Ramos (cell line): Measurements from ENCODE around the gene THY1.
"Not testable (repeated sequence)": the region's sequence is repeated elsewhere in the genome, so short reads cannot be mapped to it uniquely, and the experiment has no call there.

Experiments used
- in situ Hi-C: fragments of 300-500 bp; cut with MboI; formaldehyde crosslinking; loops from one replicate; pipeline ENCODE4 v1.14.3; 2022; ENCODE audit warnings: low sequenced_read_pairs; ENCODE audit not compliant: unreplicated experiment

The THY1 gene

DNA sequence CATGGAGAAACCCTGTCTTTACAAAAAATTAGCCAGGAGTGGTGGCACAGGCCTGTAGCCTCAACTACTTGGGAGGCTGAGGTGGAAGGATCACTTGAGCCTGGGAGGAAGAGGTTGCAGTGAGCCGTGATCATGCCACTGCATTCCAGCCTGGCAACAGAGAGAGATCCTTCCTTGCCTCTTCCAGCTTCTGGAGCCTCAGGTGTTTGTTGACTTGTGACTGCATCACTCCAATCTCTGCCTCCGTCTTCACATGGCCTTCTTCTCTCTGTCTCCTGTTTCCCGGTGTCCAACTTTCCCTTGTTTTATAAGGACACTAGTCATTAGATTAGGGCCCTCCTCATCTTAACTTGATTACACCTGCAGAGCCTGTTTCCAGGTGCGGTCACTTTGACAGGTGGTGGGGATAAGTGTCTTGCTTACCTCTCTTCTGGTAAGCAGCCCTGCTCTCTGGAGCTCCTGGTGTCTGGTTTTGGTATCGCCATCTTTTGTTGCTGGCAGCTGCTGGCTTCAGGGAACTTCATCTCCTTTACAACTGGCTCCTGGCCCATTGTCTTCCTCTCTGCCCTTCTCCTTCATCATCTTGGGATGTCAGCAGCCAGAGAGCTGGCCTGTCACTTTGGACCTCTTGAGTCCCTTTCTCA is 33.2 kb downstream of the THY1 start:
- in situ Hi-C loops: no loop called here

DNA sequence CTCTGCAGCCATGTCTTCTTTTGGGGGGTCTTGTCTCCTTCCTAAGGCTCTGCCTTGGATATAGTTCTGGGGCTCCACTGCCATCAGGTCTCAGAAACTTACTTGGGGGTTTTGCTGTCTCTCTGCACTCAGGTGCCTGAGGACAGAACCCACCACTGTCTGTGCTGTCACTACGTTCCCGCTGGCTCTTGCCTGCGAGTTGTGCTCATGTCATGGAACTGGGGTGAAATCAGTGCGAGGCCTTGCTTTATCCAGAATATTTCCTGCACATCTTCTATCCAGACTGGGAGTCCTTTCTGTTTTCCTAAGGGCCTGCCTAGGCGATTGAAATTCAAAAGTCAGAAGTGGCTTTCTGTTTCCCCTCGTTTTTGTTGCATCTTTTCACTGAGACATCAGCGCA is 34.9 kb downstream of the THY1 start:
- in situ Hi-C loops: no loop called here

DNA sequence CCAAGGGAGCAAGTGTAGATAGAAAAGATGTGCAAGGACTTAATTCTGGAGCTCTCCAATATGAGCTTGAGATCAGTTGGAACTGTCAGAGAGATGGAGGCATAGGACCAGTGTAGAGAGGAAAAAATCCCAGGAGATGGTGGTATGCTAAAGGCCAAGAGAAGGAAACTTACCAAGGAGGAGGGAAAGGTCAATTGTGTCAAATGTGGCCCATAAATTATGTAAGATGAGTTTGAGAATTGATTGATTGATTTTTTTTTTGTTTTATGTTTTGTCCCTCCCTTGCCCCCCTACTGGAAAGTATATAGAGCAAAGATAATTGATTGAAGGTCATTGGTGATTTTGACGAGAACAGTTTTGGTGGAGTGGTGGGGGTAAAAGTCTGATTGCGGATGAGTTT is 38.6 kb downstream of the THY1 start:
- in situ Hi-C loops: no loop called here

DNA sequence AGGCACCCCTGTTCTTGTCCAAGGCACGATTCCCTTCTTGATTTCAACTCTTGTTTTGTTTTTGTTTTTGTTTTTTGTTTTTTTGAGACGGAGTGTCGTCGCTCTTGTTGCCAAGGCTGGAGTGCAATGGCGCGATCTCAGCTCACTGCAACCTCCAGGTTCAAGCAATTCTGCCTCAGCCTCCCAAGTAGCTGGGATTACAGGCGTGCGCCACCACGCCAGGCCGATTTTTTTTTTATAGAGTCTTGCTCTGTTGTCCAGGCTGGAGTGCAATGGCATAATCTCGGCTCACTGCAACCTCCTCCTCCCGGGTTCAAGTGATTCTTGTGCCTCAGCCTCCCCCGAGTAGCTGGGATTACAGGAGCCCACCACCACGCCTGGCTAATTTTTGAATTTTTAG is 40.5 kb downstream of the THY1 start:
- in situ Hi-C loops: not testable (repeated sequence)

DNA sequence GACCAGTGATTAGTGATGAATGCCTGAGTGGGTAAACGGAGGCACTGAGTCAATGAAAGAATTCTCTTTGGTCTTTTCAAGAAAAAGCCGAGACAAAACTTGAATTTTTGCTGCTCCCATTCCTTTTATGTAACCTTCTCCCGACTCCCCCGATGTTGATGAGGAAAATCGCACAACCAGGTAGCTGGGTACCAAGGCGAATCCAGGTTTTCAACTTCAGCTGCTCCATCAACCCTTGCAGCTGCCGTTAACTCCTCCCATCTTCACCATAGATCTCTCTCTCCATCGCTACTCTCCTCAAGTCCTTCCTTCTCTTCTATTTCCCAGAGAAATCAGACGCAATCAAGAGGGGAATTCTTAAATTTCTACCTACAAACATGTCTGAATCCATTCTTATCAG is 40.9 kb downstream of the THY1 start:
- in situ Hi-C loops: no loop called here

DNA sequence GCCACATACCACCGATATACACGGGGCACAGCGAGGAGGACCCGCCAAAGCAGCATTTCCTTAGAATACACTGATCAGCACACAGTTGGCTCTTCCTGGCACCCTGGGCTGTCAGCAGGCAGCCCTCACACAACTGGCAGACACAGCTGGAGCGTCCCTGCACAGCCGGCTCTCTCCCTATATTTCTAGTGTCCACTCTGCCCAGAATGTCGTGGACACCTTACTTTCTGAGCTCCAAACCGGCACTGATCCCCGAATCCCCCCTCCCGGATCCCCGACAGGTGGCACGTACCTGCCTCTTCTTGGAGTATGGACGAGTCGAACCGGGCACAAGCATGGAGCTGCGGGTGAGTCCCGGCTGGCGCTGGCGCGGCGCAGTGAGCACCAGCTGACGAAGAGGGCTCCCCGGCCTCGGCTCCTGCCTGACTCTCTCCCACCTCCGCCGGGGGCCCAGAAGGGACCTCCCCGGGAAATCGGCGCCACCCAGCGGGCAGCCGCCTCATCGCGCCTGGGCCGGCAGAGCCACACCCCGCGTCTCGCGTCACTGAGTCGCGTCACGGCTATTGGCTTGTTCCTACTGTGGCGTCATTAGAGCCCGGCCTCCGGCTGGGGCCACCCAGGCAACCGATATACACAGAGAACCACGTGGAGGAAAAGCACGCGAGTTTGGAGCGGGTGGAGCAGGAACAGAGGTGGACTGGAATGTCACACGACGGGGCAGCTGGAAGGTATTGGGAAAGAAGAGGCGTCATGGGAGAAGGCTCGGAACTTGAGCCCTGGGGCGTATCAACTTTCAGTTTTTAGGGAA is 41.6 kb downstream of the THY1 start, which contains the start of gene USP2:
TSS of gene USP2 (minus strand) at position 510 of the 808 bp plus-strand sequence. CDS start 8,210 bp downstream, outside the sequence.
- in situ Hi-C loops: no loop called here

DNA sequence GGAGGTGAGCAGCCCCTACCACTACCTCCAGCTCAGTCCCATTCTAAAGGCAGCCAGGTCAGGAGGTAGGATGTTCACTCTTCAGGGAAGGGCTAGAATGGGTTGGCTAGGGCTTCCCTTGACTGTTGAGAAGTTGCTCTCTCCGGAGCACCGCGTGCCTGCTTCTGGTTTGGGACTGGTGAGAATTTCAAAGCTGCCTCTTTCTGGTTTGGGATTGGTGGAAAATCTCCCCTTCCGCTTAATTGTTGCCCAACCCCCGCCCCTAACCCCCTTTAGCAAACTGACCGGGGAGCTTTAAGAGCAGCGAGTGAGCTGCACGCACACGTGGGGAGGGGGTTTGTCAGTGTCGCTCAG is 42.2 kb downstream of the THY1 start:
- in situ Hi-C loops: no loop called here

DNA sequence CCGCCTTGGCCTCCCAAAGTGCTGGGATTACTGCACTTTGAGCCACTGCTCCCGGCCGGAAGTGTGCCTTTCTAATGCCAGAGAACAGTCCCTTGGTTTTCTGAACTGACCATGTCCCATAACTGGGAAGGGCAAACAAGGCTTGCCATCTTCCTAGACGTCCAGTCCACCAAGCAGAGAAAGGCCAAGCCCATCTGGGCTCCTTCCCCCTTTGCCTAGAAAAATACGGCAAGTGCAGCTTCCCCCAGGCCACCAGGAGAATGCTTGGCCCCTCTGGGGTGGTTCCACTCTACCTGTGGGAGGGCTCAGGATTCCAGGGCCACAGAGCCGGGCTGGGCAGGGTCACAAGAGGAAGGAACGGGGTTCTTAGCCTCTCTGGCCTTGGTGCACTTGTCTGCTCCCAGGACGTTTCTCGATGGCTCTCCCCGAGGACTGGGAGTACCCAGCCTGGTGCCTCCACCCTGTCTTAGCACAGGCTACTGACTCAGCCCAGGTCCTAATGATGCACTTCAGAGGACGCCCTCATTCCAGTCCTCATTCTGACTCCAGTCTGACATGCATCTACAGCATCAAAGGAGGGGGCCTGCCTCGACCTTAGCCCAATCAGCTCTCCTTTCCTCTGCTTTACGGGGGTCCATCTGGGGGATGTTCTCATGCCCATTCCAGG is 42.7 kb downstream of the THY1 start:
- in situ Hi-C loops: no loop called here

DNA sequence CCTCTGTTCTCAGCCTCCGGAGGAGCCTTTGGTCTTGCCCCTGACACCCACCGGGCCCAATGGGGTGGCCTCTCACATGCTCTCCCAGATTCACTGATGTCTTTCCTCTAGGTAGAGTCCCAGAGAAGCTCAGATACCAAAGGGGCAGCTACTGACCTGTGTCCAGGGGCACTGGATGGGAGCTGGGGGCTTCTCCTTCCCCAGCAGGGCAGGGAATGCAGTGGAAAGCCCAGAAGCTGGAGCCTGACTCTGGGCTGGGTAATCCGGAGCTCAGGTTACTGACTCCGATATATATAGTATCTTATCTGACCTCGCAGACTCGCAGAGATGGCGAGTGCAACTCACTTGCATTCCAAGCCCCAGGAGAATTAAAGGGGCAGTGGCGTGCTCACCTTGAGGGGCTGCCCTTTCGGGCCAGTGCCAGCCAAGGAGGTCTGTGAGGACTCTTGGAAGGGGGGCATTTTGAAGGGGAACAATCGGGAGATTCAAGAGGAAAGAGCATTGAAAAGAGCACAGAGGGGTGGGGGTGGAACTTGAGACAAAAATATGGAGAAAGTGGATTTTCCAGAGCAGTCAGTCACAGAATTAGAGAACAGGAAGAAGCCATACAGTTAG is 44.0 kb downstream of the THY1 start:
- in situ Hi-C loops: no loop called here

DNA sequence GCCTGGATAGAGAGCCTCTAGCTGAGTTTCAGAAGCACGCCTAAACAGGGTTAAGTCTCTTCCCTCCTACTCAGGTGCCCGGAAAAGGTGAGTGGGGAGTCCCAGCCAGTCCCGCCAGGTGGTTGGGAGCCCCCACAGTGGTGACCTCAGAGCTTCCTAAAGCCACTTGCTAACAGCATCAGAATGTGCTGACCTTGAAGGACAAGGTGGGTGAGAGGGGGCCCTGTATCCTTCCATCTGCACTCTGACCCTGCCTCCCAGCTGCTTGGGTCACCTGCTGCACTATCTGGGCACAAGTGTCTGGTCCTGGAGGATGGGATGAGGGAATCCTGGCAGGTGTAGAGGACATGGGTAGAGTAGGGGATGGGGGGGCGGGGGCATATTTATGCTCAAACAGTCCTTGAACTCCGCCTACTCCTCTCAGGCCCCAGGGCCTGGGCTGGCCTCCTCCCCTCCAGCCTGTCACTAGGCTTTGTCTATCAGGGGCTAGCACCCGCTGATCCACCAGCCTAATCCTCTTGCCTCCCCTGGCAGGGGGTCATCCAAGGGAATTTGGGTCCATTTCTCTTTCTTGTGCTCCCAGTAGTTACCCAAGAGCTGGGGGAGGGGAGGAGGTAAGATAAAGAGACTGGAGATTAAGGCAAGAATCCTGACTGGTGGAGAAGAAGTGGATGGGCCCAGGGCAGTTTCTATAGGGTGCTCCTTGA is 44.9 kb downstream of the THY1 start:
- in situ Hi-C loops: no loop called here

DNA sequence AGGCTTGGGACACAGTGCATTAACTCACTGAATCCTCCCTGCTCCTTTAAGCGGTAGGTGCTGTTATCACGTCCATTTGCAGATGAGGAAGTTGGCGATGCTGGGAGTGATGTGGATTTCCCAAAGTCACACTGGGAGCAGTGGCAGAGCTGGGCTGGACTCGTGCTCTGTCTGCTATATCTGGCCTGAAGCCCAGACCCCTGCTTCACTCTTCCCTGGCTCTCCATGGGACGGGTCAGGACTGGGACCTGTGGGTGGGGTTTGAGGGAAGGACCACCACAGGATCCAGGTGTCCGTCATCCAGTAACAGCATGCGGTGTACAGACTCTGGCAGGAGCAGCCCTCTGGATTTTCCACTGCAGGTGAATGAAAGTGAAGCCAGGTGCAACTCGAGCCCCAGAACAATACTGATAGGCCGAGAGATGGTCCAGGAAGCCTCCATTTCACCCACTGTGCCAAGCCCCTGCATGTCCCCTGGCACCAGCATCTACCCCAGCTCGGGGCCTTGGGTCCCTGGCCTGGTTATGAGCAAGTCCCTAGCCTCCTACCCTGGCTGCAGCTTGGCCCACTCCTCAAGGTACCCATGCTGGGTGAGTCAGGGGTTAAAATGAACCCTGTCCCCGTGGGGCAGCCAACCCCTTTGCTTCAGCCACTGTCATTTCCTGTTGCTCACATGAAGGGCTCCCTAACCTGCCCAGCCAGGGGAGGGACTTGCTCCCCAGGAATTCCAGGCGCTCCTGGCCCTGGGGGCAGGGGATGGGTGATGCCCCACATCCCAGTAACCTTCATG is 45.7 kb downstream of the THY1 start:
- in situ Hi-C loops: no loop called here

DNA sequence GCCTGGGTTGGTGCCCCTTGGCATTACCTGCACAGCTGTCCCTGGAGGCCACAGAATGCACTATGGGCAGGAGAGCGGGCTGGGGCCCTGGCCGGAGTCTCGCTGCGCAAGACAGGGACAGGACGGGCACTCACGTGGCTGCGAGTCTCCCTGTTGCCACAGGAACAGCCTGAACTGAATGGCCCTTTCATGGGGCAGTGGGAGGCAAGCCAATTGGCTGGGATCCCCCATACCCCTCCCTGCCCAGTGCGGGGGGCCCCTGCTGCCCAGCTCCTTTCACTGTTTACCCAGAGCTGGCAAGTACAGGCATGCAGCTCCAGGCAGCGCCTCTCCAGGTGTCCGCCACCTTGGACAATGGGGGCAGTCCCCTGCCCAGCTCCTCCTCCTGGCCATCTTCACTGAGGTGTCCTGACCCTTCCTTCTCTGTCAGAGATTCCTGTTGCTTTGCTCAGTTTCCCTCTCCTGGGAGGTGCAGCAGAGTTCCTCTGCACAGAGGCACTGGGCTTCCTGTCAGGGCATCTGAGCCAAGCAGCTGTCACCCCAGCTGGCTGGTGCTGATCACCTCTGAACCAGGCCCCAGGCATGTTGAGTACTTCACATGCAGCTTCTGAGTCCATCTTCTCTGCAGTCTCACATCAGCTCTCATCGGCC is 46.6 kb downstream of the THY1 start:
- in situ Hi-C loops: no loop called here

DNA sequence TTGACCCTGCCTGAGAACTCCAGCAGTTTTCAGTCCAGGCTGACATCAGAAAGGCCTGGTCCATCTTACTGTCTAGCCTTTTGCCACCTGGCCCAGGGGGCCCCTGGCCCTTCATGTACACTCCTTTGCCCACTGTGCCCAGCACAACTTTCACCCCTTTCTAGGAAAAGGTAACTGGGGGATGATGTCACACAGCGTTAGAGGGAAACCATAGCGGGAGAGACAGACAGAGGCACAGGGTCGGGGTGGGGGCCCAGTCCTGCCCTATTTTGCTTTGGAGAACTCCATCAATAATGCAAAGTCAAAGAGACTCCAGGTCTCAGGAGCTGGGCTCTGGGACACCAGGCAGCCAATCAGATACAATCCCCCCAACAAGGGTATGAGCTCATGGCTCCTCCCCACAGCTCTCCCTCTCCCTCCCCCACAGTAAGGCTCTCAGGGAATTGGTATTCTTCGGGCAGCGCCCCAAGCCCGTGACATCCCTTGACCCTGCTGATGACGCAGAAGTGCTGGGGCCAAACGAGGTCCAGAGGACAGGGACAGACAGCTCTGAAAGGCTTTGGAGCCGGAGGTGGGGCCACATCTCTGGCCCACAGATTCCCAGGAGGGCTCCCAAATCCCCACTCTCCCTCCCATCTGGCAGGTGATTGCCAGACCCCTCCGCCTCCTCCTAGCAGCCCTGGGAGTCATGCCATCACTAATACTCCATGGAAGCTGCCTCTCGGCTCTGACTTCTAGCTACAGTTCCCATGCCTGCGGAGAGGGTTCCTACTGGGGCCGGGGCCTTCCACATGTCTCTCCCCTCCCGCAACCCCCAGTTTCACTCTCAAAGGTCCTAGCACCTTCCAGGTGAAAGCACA is 47.4 kb downstream of the THY1 start:
- in situ Hi-C loops: no loop called here

DNA sequence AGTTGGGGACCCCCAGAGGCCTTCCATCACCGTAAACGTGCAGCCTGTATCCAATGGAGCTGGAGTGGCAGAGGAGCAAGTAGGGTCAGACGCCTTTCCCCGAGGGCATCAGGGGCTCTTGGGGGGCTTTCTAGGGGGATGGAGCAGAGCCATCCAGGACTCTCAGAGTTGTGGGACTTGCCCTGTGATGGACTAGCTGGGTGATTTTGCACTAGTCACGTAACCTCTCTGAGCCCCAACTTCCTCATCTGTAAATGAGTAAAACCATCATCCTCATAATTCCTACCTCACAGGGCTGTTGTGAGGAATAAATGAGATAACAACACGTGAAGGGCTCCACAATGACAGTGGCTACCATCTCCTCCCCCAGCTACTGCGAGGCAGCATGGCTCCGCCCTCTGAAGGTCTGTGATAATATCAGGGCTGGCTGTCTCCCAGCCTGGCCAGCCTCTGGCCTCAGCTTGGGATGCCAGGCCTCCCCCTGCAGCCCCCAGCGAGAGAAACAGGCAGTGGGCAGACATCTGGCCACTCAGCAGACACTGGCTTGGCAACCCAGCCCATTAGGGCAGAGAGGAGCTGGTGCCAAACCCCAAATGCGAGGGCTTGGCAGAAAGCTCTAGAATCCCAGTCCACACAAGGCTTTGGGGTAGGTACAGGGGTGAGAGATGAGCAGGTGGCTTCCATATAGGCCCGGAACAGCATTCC is 48.2 kb downstream of the THY1 start:
- in situ Hi-C loops: no loop called here

DNA sequence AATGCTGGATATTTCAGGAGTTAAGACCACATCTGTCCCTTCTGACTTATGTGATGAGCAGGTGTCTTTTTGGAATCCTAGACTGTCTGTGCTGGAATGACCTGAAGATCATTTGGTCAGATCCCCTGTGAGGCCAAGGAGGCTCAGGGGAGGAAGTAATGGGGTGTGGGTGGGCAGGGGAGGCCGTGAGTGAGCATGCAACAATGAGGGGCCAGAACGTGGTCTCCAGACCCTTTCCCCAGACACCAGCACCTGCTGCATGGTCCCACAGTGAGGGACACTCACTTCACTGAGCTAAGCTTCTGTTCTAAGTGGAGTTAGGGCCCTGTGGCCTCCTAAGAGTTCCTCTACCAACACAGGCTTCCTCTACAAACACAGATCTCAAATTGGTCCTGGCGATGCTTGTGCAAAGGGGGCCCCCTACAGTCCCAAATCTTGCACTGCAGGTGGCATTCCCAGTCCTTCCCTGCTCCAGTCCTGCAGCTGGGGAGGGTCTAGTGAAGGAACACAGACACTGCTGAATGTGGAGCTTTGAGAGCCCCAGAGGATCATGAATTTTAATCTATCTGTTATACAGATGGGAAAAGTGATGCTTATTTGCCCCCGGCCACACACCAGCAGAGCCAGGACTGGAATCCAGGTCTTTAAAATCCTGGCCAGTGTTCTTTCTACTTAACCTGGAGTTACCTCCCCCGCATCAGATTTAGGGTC is 48.9 kb downstream of the THY1 start:
- in situ Hi-C loops: no loop called here

DNA sequence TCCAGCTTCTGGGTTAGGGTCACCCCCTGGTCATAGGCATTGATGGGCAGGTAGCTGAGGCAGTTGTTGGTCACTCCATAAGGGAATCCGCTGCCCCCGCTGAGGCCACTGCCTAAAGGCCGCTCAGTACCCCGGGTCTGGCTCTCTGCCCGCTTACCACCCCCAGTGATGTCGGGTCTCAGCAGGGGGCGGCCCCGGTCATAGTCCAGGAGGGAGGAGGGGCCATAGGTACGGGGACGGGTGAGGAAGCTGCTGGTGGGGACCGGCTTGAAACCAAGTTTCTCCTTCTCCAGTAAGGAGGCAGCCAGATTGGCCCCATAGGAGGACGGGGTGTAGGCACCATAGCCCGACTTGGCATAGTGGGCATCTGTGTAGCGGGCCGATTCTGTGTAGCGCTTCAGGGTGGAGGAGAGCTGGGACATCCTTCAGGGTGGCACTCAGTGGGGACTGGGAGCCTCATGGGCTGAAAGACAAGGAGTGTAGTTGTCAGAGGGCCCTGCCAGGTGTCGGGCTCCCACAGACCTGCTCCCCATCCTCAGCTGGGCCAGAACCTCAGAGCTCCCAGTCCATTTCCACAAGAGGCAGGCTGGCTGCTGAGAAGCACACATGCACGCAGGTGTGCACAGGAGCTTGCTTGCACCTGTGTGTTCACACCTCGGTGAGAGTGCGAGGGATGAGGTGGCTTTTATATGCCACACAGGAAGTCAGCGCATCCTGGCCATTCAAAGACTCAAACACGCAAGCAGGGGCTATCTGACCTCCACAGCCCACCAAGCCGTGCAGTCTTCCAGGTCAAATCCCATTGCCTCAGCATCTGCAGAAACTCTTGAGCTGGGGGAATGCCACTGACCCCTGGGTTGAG is 49.7 kb downstream of the THY1 start:
- in situ Hi-C loops: no loop called here
